Ectodermal cell (in vitro differentiated cells): Measurements from ENCODE around the gene NEB.
"Not testable (repeated sequence)": the region's sequence is repeated elsewhere in the genome, so short reads cannot be mapped to it uniquely, and the experiment has no call there.

Source experiments
- H3K27ac ChIP-seq: 2 replicates; pipeline ENCODE4 v1.7.0; 2013; ENCODE audit warnings: mild to moderate bottlenecking, low read depth, low read length; ENCODE audit not compliant: insufficient read depth, poor library complexity, severe bottlenecking
- H3K27me3 ChIP-seq: 2 replicates; pipeline ENCODE4 v1.7.0; 2013; ENCODE audit warnings: mild to moderate bottlenecking, low read length; ENCODE audit not compliant: insufficient read depth, control insufficient read depth, poor library complexity, severe bottlenecking
- H3K36me3 ChIP-seq: one replicate; pipeline ENCODE4 v1.7.0; 2013; ENCODE audit warnings: low read length; ENCODE audit not compliant: control insufficient read depth, insufficient read depth
- H3K4me1 ChIP-seq: one replicate; pipeline ENCODE4 v1.7.0; 2013; ENCODE audit warnings: low read length; ENCODE audit not compliant: control insufficient read depth, insufficient read depth
- H3K4me3 ChIP-seq: 2 replicates; pipeline ENCODE4 v1.7.0; 2013; ENCODE audit warnings: low read depth, low read length, control low read depth; ENCODE audit not compliant: insufficient read depth
- H3K9me3 ChIP-seq: 2 replicates; pipeline ENCODE4 v1.7.0; 2013; ENCODE audit warnings: mild to moderate bottlenecking, low read length, moderate library complexity; ENCODE audit not compliant: control insufficient read depth
- WGBS, 2 experiments: methylation state at CpG; one replicate each; pipeline ENCODE4 v1.1.7; 2013; ENCODE audit warnings: missing lambda C conversion rate in 2 of 2; 5-methylcytosine and 5-hydroxymethylcytosine counted together

The NEB gene

DNA sequence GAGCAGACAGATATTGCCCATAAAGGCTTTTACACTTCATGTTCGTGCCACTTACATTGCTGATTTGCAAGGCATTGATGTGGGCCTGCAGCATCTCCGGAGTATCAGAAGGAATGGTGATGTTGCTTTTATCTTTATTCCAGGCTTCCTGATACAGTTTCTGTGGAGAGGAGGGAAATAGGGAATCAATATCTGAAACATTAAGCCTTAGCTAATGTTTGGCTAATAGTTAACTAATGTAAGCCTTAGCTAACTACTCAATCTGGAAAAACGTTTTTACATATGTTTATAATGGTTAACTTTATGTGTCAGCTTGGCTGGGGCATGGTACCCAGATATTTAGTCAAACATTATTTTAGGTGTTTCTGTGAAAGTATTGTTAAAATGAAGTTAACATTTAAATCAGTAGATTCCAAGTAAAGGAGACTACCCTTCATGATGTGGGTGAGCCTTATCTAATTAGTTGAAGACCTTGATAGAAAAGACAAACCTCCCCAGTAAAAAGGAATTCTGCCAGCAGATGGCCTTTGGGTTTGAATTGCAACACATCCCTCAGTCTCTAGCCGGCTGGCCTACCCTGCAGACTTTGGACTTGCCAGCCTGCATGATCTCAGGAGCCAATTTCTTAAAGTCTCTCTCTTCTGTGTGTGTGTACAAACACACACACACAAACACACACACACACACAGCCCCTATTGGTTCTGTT, 137.2 kb downstream of the NEB start:
- not testable (repeated sequence) for H3K27ac ChIP-seq, H3K4me3 ChIP-seq, H3K27me3 ChIP-seq, H3K36me3 ChIP-seq, H3K9me3 ChIP-seq, H3K4me1 ChIP-seq
- no CpG with 5 or more reads among the region's 4 CpGs for WGBS, 2 experiments

GRCh38 chr2:151591908-151592255, 142.4 kb downstream of the NEB start:
- not testable (repeated sequence) for H3K9me3 ChIP-seq

GRCh38 chr2:151591250-151591907, 142.9 kb downstream of the NEB start:
- 20% methylated on average over 1 of the region's 5 CpGs; no CpG with 5 or more reads in 1 of the 2 experiments for WGBS, 2 experiments
- H3K4me1 ChIP-seq, H3K9me3 ChIP-seq, H3K27ac ChIP-seq, H3K4me3 ChIP-seq, H3K27me3 ChIP-seq, H3K36me3 ChIP-seq: not testable (repeated sequence)

More at GRCh38 chr2:151591908-151592255, 142.4 kb downstream of the NEB start:
- H3K27ac ChIP-seq, H3K4me3 ChIP-seq, H3K4me1 ChIP-seq, H3K27me3 ChIP-seq, H3K36me3 ChIP-seq: not testable (repeated sequence)
- 80 to 93% methylated on average over 2 of the region's 4 CpGs for WGBS, 2 experiments

DNA sequence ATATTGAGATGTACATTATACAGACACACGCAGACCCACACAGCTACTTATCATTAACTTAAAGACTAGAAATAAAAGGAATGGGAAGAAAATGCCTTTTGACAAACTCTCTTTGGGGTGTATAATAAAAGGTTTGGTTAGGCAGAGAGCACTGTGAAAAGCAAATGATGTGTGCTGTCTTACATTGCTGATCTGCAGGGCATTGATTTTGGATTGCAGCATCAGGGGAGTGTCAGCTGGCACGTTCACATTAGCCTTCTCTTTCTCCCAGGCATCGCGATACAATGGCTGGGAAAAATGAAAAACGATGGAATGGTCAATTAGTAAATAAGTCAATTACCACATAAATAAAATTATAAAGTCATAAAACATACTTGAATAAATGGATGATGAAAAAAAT, 153.0 kb downstream of the NEB start:
- H3K27ac ChIP-seq, H3K36me3 ChIP-seq, H3K9me3 ChIP-seq, H3K4me3 ChIP-seq, H3K27me3 ChIP-seq, H3K4me1 ChIP-seq: not testable (repeated sequence)
- no CpG with 5 or more reads among the region's 5 CpGs for WGBS, 2 experiments

- H3K36me3 ChIP-seq, H3K4me1 ChIP-seq, H3K27ac ChIP-seq, H3K9me3 ChIP-seq, H3K27me3 ChIP-seq, H3K4me3 ChIP-seq: not testable (repeated sequence)
- no CpG with 5 or more reads among the region's 4 CpGs for whole genome bisulfite sequencing, 2 experiments
These were observed 153.6 kb downstream of the NEB start for GRCh38 chr2:151580697-151581096.

- H3K36me3 ChIP-seq, result no peaks in the 10 kb centered on the region
- H3K9me3 ChIP-seq, result no peaks in the 10 kb centered on the region
- H3K4me3 ChIP-seq, result no peak overlapping the region
- 90 to 91% methylated on average over 5 of the region's 5 CpGs for WGBS, 2 experiments
- no peaks in the 10 kb centered on the region for H3K27me3 ChIP-seq
- no peaks in the 10 kb centered on the region for H3K4me1 ChIP-seq
- no peak overlapping the region for H3K27ac ChIP-seq
These were observed 157.2 kb downstream of the NEB start for GRCh38 chr2:151577116-151577515.

DNA sequence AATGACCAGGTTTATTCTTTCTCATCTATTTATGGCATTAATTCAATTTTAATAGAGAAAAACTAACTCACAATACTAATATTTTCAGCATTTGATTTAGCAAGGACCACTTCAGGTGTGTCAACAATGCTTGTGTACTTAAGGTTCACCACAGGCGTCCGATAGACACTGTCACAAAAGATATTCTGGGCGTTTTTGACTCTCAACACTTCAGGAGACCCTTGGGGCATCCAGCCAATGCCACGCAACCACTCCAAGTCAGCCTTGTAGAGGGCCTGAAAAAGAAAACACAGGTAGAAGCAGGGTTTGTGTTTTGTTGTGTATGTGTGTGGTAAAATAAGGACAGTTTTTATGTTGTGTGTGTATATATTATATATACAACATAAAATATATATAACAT, 158.2 kb downstream of the NEB start:
- Histone ChIP-seq H3K9me3 (no peaks in the 10 kb centered on the region), H3K36me3 (no peaks in the 10 kb centered on the region), H3K4me1 (no peaks in the 10 kb centered on the region), H3K27me3 (no peaks in the 10 kb centered on the region), H3K27ac (no peak overlapping the region), H3K4me3 (no peak overlapping the region)
- 95% methylated on average over 4 of the region's 4 CpGs for WGBS, 2 experiments

- Histone ChIP-seq H3K27me3 (no peaks in the 10 kb centered on the region), H3K4me1 (no peaks in the 10 kb centered on the region), H3K9me3 (no peaks in the 10 kb centered on the region), H3K36me3 (no peaks in the 10 kb centered on the region), H3K4me3 (no peak overlapping the region), H3K27ac (no peak overlapping the region)
- WGBS, 2 experiments, result 92 to 94% methylated on average over 2 to 5 of the region's 5 CpGs
These were observed 158.9 kb downstream of the NEB start for GRCh38 chr2:151575338-151575737.

DNA sequence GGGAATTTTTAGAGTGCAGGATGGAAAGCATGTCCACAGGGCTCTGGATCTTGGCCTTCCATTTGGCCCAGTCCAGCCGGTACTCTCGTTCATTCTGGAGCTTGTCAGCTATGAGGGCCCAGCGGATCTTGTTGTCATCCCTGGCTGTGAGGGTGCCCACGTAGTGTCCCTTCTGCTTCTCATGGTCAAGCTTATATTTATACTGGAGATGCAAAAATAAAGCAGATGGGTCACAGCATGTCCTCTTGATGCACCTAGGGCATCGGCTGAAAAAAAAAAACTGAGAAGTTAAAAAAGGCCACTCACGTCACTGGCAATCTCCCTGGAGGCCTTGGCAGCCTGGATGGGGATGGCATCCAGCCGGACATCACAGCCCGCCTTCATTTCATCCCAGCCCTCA, 164.1 kb downstream of the NEB start:
- 96% methylated on average over 8 of the region's 8 CpGs for WGBS, 2 experiments
- Histone ChIP-seq H3K4me3 (no peak overlapping the region), H3K36me3 (no peaks in the 10 kb centered on the region), H3K27ac (no peak overlapping the region), H3K9me3 (no peaks in the 10 kb centered on the region), H3K4me1 (no peaks in the 10 kb centered on the region), H3K27me3 (no peaks in the 10 kb centered on the region)

DNA sequence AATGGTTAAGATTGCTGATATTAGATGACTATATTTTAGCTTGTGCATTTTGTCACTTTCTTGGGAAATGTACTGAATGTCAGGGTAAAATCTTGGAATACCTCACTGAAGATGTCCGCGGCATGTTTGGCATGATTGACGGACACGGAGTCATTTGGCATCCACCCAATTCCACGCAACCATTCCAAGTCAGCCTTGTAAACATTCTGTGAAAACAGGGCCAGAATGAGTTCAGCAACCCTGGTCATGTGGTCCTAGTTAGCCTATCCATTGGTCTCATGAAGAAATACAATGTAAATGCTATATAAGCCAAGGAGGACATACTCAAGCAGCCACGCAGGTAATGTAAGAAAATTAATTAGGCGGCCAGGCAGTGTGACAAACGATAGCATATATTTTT, 165.1 kb downstream of the NEB start:
- WGBS, 2 experiments, result 97% methylated on average over 8 of the region's 8 CpGs

More for the DNA sequence above, 165.1 kb downstream of the NEB start:
- Histone ChIP-seq H3K36me3 (no peaks in the 10 kb centered on the region), H3K27me3 (no peaks in the 10 kb centered on the region), H3K4me1 (no peaks in the 10 kb centered on the region), H3K27ac (no peak overlapping the region), H3K9me3 (no peaks in the 10 kb centered on the region), H3K4me3 (no peak overlapping the region)
